K562 (cell line): Measurements from ENCODE around the gene QSOX2. TPM values are rescaled to one million over a fixed set of nuclear protein-coding genes. Genes with fewer than 3 reads are reported as not detected.
A peak's percentile ranks its signal among the peaks of the same experiment; 100 is the strongest.

Experiments
- BCOR ChIP-seq: fragments of 450-650 bp; IDR thresholded peaks from 2 replicates; pipeline ENCODE4 v1.6.1; 2016
- HDAC1 ChIP-seq, 2 experiments: fragments of 450-650 bp; IDR thresholded peaks; 2 replicates each; pipeline ENCODE4 v1.6.1; 2016 to 2017; ENCODE audit warnings: inconsistent platforms in 1 of 2, mild to moderate bottlenecking in 1 of 2, moderate library complexity in 1 of 2
- MAZ ChIP-seq, 2 experiments: fragments of 450-650 bp in 1 of 2; sonication (generic) in 1 of 2; formaldehyde crosslinking; IDR thresholded peaks in 1 of 2; conservative IDR thresholded peaks in 1 of 2; 2 replicates each; pipeline versions ENCODE4 v1.4.0 to v1.5.0; 2020; ENCODE audit warnings: mild to moderate bottlenecking in 1 of 2, missing genetic modification reagents in 1 of 2
- MYNN ChIP-seq, 2 experiments: sonication (generic); formaldehyde crosslinking in 1 of 2; IDR thresholded peaks; 2 replicates each; pipeline versions ENCODE4 v1.5.0 to v1.6.1; 2016 to 2020; ENCODE audit warnings: antibody characterized with exemption in 1 of 2, missing genetic modification reagents in 1 of 2
- NCOR1 ChIP-seq: fragments of 450-650 bp; IDR thresholded peaks from 2 replicates; pipeline ENCODE4 v1.6.1; 2016; ENCODE audit warnings: mild to moderate bottlenecking, moderate library complexity
- PATZ1 ChIP-seq: fragments of 250-450 bp; sonication (Bioruptor Pico); IDR thresholded peaks from 2 replicates; pipeline ENCODE4 v1.5.0; 2020; ENCODE audit warnings: mild to moderate bottlenecking, borderline replicate concordance
- RBM34 ChIP-seq: fragments of 200-400 bp; formaldehyde crosslinking; IDR thresholded peaks from 2 replicates; pipeline ENCODE4 v1.6.1; 2018; ENCODE audit warnings: low read length, borderline replicate concordance; ENCODE audit not compliant: insufficient read depth
- SAFB ChIP-seq: fragments of 200-400 bp; formaldehyde crosslinking; IDR thresholded peaks from 2 replicates; pipeline ENCODE4 v1.6.1; 2017; ENCODE audit warnings: low read depth, low read length, borderline replicate concordance
- STAT5A ChIP-seq: IDR thresholded peaks from 2 replicates; pipeline ENCODE4 v1.6.1; 2012; ENCODE audit warnings: low read length, inconsistent platforms, borderline replicate concordance
- TAF1 ChIP-seq: IDR thresholded peaks from 2 replicates; pipeline ENCODE4 v1.6.1; 2011; ENCODE audit warnings: mild to moderate bottlenecking, low read length, moderate library complexity; ENCODE audit not compliant: insufficient read depth, control insufficient read depth, severe bottlenecking; ENCODE audit errors: extremely low read depth
- ZBTB12 ChIP-seq: fragments of 250-450 bp; sonication (Bioruptor Pico); IDR thresholded peaks from 2 replicates; pipeline ENCODE4 v1.4.0; 2020
- ZBTB34 ChIP-seq: fragments of 250-450 bp; sonication (Bioruptor Pico); IDR thresholded peaks from 2 replicates; pipeline ENCODE4 v1.8.0; 2021; ENCODE audit warnings: mild to moderate bottlenecking, moderate library complexity
- ZC3H11A ChIP-seq: IDR thresholded peaks from 2 replicates; pipeline ENCODE4 v1.6.1; 2012; ENCODE audit warnings: low read depth, low read length, improper control_type of control experiment
- ZFP36 ChIP-seq: fragments of 150-350 bp; IDR thresholded peaks from 2 replicates; pipeline ENCODE4 v1.6.1; 2018; ENCODE audit warnings: low read length, low read depth; ENCODE audit not compliant: partially characterized antibody
- ZKSCAN8 ChIP-seq: fragments of 200-800 bp; sonication (Bioruptor generic); IDR thresholded peaks from 2 replicates; pipeline ENCODE4 v1.6.1; 2016; ENCODE audit warnings: missing genetic modification characterization, missing compliant biosample characterization
- ZNF12 ChIP-seq: sonication (generic); formaldehyde crosslinking; IDR thresholded peaks from 2 replicates; pipeline ENCODE4 v1.4.0; 2020; ENCODE audit warnings: mild to moderate bottlenecking, missing genetic modification reagents
- ZNF311 ChIP-seq: fragments of 250-450 bp; sonication (Bioruptor Pico); IDR thresholded peaks from 2 replicates; pipeline ENCODE4 v1.4.0; 2020; ENCODE audit warnings: mild to moderate bottlenecking, moderate library complexity
- ZNF583 ChIP-seq: fragments of 250-450 bp; sonication (Bioruptor Pico); IDR thresholded peaks from 2 replicates; pipeline ENCODE4 v1.4.0; 2020
- ZNF639 ChIP-seq, 2 experiments: fragments of 200-800 bp in 1 of 2; sonication (Bioruptor generic) in 1 of 2; sonication (generic) in 1 of 2; formaldehyde crosslinking in 1 of 2; IDR thresholded peaks in 1 of 2; conservative IDR thresholded peaks in 1 of 2; 2 replicates each; pipeline versions ENCODE4 v1.5.0 to v1.6.1; 2016 to 2020; ENCODE audit warnings: missing compliant biosample characterization in 1 of 2, missing genetic modification characterization in 1 of 2, missing genetic modification reagents in 1 of 2
- ZNF644 ChIP-seq: fragments of 200-800 bp; sonication (Bioruptor generic); IDR thresholded peaks from 2 replicates; pipeline ENCODE4 v1.6.1; 2016; ENCODE audit warnings: low read depth, missing genetic modification characterization, missing compliant biosample characterization
- polyA plus RNA-seq, 8 experiments: library from polyadenylated mRNA; depleted of rRNA in 4 of 8; stranded (reverse) in 5 of 8; unstranded in 3 of 8; fragments of >200 nt; fragmentation: Nextera tagmentation in 2 of 8; fragmentation: Illumina TruSeq in 1 of 8; extraction: Ambion mirVana in 2 of 8; extraction: Trizol in 1 of 8; gene quantifications; 2 replicates each; pipeline versions ENCODE4 v1.2.1 to v1.2.3, GENCODE V29; 2011 to 2014; ENCODE audit warnings: inconsistent platforms in 1 of 8, missing spikeins in 1 of 8
- total RNA-seq, 7 experiments: library from RNA; depleted of rRNA in 6 of 7; stranded (reverse); fragments of >200 nt in 6 of 7; fragmentation: Illumina TruSeq in 2 of 7; extraction: Trizol in 2 of 7; gene quantifications; 2 replicates each; pipeline versions ENCODE4 v1.2.1 to v1.2.3, GENCODE V29; 2011 to 2021; ENCODE audit warnings: low replicate concordance in 1 of 7

Gene QSOX2
- total and polyA plus RNA-seq, 9 of the 15 experiments (the other 6 are each of a cell fraction or from before 2014, with no cell fraction given) = 0.51 to 23.7 (median 12.7) TPM

- TF ChIP-seq PATZ1 (CRISPR knock-in tag) (no peak), ZC3H11A (no peak), ZNF12 (CRISPR knock-in tag) (peak; percentile 91; the same call in 1 of the 2 replicates), ZBTB34 (CRISPR knock-in tag) (peak; percentile 62; the same call in 1 of the 2 replicates), NCOR1 (peak; percentile 94), BCOR (peak; percentile 71), ZNF583 (CRISPR knock-in tag) (0 out of 2 replicates have a peak, but pooled peaks have one; percentile 61), ZNF311 (0 out of 2 replicates have a peak, but pooled peaks have one; percentile 48), ZNF644 (tag) (no peak), RBM34 (no peak), ZBTB12 (0 out of 2 replicates have a peak, but pooled peaks have one; percentile 27), MYNN (IDR thresholded peaks at IDR 0.05) (peak; percentile 82), MYNN (CRISPR knock-in tag; IDR thresholded peaks at IDR 0.05) (no peak), TAF1 (peak; percentile 27), ZNF639 (CRISPR knock-in tag; conservative IDR thresholded peaks at IDR 0.05 in 1 of 2, IDR thresholded peaks at IDR 0.05 in 1 of 2) (peak in 1 of 2 experiments; percentile 53; a peak in 1 of 4 replicates), HDAC1 (IDR thresholded peaks at IDR 0.05) (peak in 1 of 2 experiments; percentile 53; a peak in 1 of 4 replicates), STAT5A (peak; percentile 85), MAZ (CRISPR knock-in tag; conservative IDR thresholded peaks at IDR 0.05 in 1 of 2, IDR thresholded peaks at IDR 0.05 in 1 of 2) (peak in 1 of 2 experiments; percentile 60; a peak in 2 of 4 replicates), ZKSCAN8 (CRISPR knock-in tag) (no peak), ZFP36 (no peak), SAFB (no peak)
Observed at GRCh38 chr9:136237486-136238341, 7.9 kb downstream of the QSOX2 start (continued).
